ACHN (cell line): ENCODE data around the gene SLC7A11.
"Not testable (repeated sequence)": the region's sequence is repeated elsewhere in the genome, so short reads cannot be mapped to it uniquely, and the experiment has no call there.

ENCODE experiments used
- DNase-seq: peaks from one replicate; pipeline ENCODE4 v3.0.0-alpha.2; 2015
- in situ Hi-C: cut with HindIII; loops from 2 replicates; pipeline ENCODE4 v1.10.0; 2017; ENCODE audit warnings: low sequenced_read_pairs, low pct_ligation_motif_present, low pct_unique_long_range_greater_than_20kb

The SLC7A11 gene

GRCh38 chr4:138223231-138223910 is 18.8 kb downstream of the SLC7A11 start:
- in situ Hi-C loops = no loop called here
- no peak for DNase-seq

DNA sequence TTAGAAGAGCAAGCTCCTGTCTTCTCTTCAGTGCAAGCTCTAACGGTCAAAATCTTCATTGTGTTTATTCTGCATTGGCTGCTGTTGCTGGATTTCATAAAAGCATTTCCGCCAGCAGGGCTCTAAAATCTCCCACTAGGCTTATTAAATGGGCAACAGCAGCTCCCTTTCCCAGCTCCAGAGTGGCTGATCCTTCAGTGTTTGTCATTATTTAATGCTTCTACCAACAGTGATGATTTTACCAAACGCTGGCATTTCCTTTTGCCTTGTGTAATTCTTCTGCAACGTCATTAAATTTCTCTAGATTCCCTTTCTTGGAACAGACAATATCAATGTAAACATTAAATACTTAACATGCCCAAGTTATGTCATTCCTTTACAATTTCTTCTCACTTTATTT is 20.1 kb downstream of the SLC7A11 start:
- in situ Hi-C loops = no loop called here
- no peak for DNase-seq

DNA sequence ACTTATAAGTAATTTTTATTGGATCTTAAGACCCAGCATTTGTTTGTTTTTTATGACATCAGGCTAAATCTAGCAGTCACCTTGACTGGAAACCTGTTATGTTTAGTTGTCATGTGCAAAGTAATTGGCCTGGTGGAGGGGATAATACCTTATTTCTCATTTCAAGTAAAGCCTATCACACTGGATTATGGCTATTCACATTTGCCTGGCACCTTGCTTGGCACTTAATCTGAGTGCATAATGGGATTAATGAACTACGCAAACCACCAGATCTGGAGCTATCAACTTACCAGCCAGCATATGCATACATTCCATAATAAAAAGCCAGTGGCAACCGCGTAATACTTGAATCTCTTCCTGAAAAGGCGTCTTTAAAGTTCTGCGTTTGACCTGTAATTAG is 23.2 kb downstream of the SLC7A11 start:
- in situ Hi-C loops = no loop called here
- DNase-seq = no peak

DNA sequence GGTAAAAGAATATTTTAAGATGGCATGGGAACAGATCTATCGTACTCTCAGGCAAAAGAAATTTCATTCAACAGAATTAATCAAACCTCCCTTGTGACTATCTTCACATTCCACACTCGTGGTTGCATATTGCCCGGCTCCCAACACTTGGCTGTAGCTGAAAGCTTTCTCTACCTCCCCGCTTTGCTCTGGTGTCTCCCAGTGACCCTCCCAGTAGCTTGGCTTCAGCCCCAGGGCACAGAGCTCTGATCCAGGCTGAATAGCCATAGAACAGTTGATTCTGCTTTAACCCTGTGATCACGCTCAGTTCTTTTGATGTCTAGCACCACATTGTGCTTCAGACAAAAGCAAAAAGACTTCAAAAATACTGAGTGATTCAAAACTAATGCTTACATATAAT is 24.6 kb downstream of the SLC7A11 start:
- no peak for DNase-seq
- in situ Hi-C loops = no loop called here

- in situ Hi-C loops = no loop called here
- DNase-seq = no peak
Observed at GRCh38 chr4:138216272-138216867, 25.8 kb downstream of the SLC7A11 start.

DNA sequence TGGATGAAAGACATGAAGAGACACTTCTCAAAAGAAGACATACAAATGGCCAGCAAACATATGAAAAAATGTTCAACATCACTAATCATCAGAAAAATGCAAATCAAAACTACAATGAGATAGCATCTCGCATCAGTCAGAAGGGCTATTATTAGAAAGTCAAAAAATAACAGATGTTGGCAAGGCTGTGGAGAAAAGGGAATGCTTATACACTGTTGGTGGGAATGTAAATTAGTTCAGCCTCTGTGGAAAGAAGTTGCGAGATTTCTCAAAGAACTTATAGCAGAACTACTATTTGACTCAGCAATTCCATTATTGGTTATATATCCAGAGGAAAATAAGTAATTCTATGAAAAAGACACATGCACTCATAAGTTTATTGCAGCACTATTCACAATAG is 31.6 kb downstream of the SLC7A11 start:
- in situ Hi-C loops, DNase-seq: not testable (repeated sequence)

- no peak for DNase-seq
- in situ Hi-C loops = no loop called here
Observed at GRCh38 chr4:138209094-138209493, 33.1 kb downstream of the SLC7A11 start.

- DNase-seq = no peak
- in situ Hi-C loops = no loop called here
Observed at GRCh38 chr4:138205531-138206233, 36.5 kb downstream of the SLC7A11 start.

DNA sequence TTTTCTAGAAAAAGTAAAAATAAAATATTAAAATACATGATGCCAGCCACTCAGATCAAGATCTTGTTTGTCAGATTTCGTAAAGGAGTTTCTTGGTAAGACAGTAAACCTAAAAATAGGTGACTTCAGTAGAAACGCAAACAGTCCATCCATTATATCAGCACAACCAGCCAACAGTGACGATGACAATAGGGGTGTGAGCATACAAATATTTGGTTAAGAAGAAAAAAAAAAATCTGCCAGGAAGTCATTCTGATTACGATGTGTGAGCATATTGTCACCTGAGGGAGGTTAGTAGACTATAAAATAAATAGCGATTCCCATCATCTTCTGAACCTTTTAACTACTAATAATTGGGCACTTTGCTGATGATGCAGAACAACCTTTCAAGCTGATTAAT is 37.6 kb downstream of the SLC7A11 start:
- DNase-seq = no peak
- in situ Hi-C loops = no loop called here

DNA sequence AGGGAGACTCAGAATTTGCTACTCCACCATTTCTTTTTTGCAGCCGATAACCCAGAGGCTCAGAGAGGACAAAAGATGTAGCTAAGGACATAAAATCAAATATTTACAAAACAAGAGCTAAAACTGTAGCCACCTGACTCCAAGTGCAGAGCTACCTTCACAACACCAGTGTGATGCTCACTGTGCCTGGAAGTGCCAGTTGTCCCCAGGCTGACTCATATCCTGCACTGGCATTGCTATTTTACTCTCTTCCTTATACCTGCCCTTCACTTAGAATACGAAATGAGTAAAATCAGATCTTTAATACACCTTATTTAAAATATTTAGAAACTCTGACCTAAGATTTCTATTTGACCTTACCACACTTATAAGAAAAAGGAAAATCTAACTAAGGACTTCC is 39.5 kb downstream of the SLC7A11 start:
- in situ Hi-C loops = no loop called here
- no peak for DNase-seq

GRCh38 chr4:138200236-138200590 is 41.9 kb downstream of the SLC7A11 start:
- in situ Hi-C loops = no loop called here
- no peak for DNase-seq

- in situ Hi-C loops = no loop called here
- peak; percentile 36 for DNase-seq
Observed at GRCh38 chr4:138199568-138200235, 42.4 kb downstream of the SLC7A11 start.

DNA sequence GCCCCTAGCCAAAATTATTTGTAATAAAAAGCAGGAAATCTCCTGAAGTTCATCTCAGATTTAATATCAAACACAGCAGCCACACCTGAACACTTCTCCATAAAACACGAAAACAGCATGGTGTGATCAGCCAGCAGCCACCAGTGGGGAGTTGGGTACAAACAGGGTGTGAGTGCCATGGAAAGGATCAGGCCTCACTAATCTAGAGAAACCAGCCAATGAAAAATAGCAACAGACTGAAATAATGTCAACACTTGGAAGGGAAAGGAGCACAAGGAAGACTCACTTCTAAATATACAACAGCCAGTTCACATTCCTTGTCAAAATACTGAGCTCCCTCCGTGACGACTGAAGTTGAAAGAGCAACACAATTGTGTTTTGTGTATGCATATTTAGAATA is 46.0 kb downstream of the SLC7A11 start:
- in situ Hi-C loops = no loop called here

GRCh38 chr4:138193963-138194362 is 48.2 kb downstream of the SLC7A11 start:
- no peak for DNase-seq
- in situ Hi-C loops = no loop called here

More for the DNA sequence above, 46.0 kb downstream of the SLC7A11 start:
- DNase-seq = no peak

DNA sequence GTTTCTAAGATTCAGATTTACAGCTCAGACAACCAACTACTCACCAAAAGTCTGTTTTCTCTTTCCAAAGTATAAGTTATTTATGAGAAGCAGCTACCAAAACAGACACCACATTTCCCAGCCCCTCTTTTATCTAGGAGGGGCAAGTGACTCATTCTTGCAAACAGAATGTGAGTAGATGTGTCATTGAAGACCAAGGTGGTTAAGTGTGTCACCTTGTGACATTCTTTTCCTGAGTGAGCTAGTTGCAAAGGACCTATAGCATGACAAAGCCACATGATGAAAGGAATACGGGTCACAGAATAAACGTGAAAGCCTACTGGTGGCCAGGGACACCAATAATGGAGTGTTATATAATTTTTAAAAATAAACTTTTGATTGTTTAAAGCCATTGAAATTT is 50.0 kb downstream of the SLC7A11 start:
- in situ Hi-C loops = no loop called here
- DNase-seq = peak; percentile 5

DNA sequence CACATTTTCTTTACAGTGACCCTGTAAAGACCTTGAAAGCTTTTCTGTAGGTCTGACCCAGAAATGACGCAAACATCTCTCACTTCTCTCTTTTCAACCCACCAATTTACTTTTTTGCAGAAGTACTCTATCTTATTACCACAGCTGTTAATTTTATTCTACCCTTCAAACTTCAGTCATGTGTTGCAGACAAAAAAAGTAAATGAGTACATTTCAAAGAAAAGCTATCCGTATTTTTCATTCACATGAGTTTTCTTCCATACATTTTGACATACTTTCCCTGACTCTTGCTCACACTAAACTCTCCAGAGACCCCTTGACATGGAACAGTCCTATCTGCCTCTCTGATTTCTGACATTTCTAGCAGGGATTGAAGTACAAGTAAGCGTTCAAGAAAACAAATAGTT is 51.7 kb downstream of the SLC7A11 start:
- in situ Hi-C loops = no loop called here

GRCh38 chr4:138189206-138189605 is 52.9 kb downstream of the SLC7A11 start:
- in situ Hi-C loops = no loop called here
- no peak for DNase-seq

More for the DNA sequence above, 51.7 kb downstream of the SLC7A11 start:
- DNase-seq = no peak

DNA sequence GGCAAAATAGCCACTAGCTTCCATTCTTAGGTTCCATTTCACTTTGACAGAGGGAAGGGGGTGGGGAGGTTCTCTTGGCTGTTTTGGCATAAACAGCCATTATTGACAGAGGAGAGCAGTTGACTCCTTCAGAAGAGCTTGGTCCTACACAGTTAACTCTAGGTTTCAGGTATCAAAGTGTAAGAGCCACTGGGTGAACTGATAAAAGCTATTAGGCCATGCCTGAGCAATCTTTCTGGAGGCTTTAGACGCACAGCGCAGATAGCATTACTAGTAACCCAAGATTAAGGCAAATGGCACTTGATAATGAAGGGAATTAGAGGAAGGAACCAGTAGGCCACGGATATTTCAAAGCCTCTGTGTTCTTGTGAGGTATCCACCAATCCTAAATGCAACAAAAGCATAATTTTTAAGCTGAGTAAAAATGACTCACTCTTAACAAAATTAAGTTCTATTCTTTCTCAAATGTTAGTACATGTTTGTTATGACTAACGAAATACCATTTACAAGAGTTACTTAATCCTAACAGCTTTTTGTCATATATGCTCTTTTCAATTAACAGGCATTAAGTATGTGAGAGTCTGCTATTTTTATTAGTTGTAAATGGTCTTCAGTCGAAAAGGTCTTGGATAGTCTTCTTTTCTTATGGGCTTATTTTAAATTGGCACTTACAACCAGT is 53.6 kb downstream of the SLC7A11 start:
- in situ Hi-C loops = no loop called here
- no peak for DNase-seq
